GM19351 (cell line): Measurements from ENCODE around the gene CEACAM4.
A peak's percentile ranks its signal among the peaks of the same experiment; 100 is the strongest.

Experiments used
- ATAC-seq: cut with Tn5 transposase; IDR thresholded peaks from one replicate; pipeline ENCODE4 v1.9.1; 2021; ENCODE audit warnings: mild to moderate bottlenecking, moderate library complexity; ENCODE audit not compliant: unreplicated experiment

Gene CEACAM4

DNA sequence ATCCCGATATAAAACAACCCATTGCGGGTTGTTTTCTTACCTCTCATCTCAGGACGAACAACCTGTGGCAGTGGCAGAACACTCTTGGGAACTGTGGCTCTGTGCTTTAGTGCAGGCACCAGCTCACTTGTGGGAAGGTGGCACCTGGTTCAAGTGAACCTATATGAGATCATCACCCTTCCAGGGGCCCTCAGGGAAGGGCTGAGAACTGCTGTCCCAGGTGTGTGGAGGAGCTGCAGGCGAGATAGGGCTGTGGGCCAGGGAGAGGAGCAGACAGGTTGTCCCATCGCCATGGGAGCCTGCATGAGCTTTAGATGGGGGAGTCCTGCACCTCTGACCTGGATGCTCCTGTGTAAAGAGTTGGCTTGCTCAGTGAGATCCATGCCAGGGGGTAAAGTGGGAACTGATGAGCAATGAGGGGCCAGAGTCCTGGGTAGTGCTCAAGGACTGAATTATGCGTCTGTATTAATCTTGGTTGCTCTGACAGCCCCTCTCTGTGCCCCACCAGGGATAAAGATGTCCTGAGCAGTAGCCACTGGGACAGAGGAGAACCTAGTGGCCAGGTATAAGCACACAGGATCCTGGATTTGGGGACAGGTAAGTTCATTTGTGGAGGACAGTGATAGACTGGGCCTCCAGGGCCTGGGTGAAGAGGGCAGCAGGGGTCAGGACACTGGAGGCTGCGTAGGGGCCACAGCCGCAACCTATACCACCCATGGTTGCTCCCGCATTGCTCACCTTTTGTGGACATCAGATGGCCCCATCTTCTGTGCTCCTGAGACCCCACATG lies 8.7 kb downstream of the CEACAM4 start:
- no peak for ATAC-seq

DNA sequence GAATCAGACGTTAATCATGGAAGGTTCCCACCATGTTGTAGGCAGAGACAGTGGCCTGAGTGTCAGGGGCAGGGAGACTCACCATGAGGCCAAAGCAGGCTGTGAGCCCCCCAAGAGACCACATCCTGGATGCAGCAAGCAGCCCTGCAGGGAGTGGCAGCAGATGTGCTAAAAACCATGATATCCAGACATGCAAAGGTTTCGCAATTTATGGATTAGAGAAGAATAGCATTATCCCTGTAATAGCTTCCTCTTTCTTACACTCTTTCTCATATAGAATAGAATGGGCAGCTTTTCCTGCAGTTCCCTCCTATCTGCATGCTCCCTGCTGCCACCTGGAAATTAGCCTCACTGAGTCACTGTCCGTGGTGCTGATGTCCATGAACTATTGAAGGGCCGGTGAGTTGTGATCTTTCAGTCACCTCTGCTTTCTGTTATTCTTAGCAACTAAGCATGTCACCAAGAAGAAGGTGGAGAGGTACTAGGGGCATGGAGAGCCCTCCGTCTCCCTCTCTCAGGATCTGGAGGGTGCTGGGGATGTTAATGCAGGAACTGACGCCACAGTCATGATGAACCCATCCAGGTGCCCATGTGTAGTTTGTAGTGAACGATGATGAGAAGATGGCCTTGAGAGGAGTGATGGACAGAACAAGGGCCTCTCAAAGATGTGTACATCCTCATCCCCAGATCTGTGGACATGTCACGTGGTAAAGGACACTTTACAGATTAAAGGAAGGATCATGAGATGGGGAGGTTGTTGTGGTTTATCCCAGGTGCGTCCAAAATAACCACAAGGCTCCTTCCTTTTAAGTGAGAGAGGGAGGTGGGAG lies 9.9 kb downstream of the CEACAM4 start:
- no peak for ATAC-seq

DNA sequence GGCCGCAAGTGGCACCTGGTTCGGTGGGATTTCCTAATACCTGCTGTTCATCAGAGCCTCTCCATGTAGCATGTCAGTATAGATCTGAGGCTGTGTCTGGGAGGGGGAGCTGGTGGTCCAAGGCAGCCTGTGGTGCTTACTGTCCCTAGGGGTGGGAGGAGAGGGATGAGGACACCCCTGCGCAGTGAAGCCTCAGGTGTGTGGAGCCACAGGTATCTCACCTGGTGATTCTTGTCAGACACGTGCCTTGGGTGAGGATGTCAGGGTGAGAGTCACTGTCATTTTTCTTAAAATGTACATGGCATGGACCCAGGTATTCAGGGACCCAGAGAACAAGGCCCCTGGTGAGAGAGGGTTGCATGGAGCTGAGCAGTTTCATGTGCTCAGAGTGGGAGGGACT lies 11.7 kb downstream of the CEACAM4 start:
- ATAC-seq, result no peak

DNA sequence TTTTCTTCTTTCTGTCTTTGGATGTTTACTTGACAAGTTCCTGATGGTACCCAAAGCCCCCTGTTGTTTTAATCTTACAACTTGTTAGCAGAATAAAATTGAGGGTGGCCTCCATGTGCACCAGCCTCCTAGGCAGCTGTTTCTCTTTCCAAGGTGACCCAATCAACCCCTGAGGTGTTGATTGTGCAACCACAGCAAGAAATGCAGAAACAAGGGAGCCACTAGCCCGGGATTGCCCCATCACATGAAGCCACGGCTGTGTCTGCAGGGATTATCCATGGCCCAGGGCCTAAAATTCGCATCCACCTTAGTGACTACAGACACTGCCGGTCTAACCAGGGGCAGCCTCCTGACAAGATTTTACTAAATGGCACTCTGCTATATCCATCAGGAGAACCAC lies 14.4 kb downstream of the CEACAM4 start:
- no peak for ATAC-seq

DNA sequence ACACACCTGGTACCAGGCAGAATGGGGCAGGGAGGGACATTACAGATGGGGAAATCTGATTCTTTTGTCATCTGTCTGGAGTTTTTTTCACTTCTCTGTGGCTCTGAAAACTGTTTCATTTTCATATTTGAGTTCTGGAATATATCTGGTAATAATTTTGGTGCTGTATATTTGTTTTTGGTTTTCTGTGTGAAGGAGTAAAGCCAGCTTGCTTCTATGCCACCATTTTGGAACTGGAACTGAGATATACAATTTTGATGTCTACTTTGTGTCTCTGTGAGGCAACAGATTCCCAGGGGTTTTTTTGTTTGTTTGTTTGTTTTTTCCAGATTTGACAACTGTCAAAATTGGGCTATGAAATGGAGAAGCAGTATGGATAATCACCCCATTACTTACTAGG lies 16.1 kb downstream of the CEACAM4 start:
- no peak for ATAC-seq

DNA sequence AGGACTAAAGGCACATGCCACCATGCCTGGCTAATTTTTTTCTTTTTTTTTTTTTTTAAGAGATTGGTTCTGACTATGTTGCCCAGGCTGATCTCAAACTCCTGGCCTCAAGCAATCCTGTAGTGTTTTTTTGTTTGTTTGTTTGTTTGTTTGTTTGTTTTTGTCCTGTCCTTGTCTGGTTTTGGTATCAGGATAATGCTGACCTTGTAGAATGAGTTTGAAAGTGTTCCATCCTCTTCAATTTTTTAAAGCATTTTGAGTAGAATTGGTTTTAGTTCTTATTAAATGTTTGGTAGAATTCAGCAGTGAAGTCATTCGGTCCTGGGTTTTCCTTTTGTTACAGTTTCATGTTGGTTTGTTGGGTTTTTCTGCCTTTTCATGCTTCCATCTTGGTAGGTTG lies 19.2 kb downstream of the CEACAM4 start:
- no peak for ATAC-seq

DNA sequence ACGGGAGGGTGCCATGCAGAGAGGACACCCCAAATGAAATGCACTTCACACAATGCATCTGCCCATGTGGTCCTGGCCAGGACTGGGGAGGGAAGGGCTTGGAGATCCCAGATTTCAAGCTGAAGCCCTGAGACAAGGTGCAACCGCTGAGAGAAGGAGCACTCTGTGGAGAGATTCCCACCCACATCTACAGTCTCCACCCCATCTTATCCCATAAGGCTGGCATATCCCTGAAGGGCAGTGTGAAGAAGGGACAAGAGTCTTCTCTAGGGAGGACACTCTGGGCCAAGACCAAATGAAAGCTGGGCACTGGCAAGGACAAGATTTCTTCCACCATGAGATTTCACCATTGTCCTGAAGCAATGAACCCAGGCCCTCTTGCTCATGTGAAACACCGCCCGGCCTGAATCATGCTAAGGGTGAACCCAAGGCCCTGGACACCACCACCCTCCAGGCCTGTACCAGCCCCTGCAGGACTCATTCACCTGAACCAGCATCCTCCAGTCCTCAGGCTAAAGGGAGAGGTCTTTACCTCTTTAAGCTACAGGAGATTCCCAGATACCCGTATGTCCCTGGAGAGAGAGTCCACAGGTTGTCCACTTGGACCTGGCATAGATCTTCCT lies 20.5 kb downstream of the CEACAM4 start:
- ATAC-seq, result no peak

DNA sequence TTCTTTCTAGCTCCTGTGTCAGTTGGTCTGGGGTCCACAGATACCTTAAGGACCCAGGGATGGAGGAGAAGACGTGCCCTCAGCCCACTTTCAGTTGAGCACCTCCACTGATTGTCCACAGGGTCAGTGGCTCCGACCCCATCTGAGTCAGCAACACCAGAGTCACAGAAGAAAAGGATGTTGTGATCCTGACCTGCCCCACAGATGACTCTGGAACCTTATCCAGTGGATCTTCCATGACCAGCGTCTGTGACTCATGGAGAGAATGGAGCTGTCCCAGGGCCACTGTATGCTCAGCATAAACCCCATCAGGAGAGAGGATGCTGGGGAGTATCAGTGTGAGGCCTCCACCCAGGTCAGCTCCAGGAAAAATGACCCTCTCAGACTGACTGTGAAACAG lies 22.0 kb downstream of the CEACAM4 start:
- ATAC-seq, result no peak

DNA sequence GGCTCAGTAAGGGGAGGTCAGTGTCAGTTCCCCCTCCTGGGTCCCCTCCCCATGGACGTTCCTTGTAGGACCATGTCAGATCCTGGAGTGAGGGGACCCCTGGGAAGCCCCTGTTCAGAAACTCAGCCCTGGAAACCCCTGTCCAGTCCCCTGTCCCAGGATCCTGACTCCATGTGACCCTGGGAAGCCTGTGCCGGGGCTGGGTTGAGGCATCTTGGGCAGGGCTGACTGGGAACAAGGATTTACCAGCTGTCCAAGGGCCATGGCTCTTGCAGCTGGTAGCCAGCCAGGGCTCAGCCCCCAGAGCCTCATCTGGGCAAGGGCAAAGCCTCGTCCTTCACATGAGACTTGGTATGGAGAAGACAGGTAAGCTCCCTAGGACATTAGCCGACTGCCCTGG lies 25.1 kb downstream of the CEACAM4 start:
- no peak for ATAC-seq

DNA sequence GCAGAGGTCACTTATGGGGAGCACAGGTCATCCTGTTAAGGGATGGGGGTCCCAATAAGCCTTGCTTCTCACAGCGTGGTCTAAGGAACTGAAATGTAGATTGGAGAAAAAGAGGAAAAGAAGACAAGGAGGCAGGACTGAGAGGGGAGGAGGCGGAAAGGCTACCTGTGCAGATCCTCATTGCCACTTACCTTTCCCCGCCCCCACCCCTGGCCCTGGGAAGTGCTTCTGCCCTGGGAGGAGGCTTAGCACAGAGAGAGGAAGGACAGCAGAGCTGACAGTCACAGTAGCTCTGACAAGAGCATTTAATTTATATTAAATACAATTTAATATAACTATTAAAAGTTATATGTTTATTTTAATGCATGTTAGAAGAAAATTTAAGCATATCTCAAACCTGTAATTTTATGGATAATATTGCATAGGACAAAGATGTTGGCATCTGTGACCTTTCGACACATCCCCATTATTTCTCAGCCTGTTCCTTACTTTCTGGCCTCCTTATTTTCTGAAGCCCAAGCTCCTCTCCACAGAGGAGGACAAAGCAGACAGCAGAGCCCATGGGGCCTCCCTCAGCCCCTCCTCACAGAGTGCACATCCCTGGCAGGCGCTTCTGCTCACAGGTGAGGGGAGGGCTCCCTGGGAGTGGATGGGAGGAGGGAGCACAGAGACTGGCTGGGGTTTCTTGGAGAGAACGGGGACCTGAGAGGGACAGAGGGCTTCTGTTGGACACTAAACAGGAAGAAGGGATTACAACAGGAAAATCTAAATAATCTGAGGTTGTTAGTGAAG lies 27.5 kb downstream of the CEACAM4 start:
- ATAC-seq, result no peak

DNA sequence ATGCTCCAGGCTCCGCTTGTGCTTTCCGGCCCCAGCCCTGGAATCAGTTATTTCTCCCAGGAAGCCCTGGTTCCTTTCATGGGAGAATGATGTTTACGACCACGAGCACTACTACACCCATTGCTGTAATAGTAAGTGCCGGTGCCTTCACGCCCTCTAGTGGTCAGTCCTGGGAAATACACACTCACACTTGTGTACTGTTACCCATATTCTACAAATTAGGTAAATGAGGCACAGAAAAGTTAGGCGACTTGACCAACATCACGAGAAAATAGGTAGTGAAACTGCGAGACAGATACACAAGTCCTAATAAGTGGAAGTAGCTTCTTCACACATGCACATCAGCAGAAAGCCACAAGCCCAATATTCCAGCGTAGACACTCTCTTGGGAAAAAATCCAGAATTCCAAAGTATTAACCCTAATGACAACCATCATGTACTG lies 29.3 kb downstream of the CEACAM4 start:
- peak; percentile 59 for ATAC-seq

DNA sequence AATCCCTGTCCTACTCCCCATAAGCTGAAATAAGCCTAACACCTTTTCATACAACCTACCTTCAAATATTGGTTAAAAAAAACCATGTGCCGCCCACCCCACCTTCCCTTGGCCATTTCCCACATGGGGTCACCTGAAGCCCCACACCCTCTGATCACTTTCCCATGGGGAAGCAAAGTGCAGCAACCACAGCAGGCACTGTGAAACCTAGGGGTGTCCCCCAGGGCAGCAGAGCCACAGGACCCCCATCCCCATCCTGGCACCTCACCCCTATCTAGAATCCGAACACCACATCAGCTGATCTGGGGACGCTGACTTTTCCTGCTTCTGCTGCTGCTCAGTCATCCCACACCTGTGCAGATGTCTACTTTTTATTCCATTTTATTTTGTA lies 31.0 kb downstream of the CEACAM4 start:
- ATAC-seq, result no peak

DNA sequence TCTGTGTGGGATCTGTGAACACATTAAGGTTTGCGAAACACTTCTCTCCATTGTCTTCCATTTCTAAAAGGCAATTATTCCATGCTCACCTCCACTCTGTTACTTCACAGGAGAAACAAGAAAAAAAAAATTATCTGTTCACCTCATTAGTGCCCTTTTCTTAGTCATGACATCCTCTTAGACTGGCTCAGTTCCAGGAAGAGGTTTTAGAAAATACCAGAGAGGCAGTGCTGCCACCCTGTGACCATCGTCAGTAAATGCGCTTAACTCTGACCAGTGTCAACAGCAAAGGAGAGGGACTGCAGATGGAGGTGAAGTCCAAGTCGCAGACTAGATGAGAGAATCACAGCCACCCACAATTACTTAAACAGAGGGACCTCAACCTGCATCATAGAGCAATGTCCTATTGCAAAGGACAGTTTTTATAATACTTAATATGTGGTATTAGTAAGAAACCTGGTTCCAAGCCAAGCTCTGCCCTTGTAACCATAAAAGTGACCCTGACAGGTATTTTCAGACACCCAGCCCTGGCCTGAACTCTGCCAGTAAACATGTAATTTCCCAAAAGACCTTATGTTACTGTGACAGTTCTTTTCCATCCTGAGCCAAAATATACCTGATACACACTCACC lies 31.5 kb downstream of the CEACAM4 start:
- no peak for ATAC-seq

DNA sequence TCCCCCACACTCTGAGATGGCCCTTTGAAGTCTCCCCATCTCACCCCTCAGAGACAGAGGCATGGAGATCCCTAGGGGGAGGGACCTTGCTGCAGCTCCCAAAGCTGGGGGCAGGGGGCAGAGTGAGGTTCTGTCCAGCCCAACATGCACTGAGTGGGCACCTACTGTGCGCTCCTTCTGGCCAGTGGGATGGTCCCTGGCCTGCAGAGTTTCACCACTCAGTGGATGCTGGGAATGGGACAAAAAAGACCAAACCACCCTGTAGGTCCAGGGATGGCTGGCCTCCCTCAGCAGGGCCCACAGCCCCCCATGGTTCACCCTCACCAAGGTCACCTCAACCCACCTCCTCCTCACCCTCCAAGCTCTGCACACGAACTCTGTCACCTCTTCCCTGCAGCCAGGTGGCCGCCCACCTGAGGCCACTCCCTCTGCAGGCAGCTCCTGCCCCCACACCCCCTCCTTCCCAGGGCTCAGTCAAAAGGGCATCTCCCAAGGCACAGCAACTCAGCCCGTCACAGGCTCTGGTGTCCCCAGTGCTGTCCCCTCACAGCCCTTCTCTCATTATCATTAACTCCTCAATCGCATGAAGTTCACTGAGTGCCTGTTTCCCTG lies 34.8 kb downstream of the CEACAM4 start:
- ATAC-seq, result no peak

DNA sequence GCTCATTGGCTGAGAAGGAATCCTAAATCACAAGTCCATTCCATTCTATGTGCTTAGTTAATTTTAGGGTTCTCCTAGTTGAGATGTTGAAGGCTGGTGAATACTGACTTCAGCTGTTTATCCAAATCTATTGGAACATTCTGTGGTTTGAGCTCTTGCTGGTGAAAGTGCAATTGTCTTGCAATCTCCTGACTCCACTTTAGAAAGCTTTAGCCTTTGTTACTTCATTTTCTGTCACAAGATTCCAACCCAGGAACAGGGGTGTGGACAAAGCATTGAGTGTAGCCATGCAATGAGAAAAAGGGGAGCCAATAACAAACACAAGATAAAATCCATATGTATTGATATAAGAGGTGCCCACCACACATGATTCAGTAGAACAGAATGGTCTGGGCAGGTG lies 35.9 kb downstream of the CEACAM4 start:
- ATAC-seq, result no peak

DNA sequence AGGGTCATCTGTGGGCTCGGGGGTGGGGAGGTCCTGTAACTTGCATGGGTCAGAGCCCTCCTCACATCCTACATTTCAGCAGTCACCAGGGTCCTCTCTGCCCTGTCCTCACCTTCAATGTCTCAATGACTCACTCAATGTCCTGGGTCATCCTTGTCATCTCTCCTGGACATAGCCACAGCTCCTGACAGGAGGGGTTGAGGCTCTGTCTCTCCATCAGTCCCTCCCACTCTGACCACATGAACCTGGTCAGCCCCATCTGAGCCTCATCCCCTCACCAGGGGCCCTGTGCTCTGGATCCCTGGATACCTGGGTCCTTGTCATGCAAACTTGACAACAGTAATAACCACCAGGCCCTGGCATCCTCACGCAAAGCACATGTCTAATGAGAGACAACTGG lies 37.5 kb downstream of the CEACAM4 start:
- ATAC-seq, result no peak

DNA sequence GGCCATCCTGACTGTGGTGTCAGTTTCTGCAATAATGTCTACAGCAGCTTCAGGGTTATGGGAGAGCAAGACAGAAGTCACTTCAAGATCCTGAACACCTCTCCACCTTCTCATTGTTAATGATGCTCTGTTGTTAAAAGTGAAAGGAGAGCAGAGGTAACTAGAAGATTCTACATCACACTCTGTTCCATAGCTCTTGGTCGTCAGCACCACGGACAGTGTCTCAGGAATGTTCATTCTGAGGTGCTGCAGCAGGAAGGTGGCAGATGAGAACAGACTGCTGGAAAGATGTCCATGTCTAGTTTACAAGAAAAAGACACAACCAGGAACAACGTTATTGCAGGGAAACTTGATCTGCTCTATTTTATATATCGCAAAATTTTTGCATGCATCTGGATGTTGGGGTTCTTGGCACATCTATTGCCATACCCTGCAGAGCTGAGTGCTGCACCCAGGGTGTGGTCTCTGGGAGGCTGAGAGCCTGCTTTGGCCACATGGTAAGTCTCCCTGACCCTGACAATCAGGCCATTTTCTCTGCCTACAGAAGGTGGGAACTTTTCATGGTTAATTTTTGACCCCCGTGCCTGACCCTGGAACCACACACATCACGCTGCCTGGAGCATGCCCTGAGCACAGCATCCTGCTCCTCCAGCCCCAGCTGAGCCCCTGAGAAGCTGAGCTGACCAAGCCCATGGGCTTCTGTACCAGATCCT lies 38.2 kb downstream of the CEACAM4 start:
- ATAC-seq, result no peak

DNA sequence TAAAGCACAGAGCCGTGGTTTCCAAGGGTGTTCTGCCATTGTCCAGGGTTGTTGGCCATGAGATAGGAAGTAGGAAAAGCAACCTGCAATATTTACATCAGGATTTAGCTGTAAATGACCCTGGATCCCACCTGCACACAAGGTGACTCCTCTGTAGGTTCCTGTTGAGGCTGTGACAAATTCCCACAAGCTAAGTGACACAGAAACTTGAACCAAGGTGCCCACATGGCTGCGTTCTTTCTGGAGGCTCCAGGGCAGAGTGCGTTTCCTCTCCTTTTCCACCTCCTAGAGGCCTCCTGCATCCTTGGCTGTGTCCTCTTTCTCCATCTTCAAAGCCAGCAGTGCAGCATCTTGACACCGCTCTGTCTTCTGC lies 39.0 kb downstream of the CEACAM4 start:
- no peak for ATAC-seq

DNA sequence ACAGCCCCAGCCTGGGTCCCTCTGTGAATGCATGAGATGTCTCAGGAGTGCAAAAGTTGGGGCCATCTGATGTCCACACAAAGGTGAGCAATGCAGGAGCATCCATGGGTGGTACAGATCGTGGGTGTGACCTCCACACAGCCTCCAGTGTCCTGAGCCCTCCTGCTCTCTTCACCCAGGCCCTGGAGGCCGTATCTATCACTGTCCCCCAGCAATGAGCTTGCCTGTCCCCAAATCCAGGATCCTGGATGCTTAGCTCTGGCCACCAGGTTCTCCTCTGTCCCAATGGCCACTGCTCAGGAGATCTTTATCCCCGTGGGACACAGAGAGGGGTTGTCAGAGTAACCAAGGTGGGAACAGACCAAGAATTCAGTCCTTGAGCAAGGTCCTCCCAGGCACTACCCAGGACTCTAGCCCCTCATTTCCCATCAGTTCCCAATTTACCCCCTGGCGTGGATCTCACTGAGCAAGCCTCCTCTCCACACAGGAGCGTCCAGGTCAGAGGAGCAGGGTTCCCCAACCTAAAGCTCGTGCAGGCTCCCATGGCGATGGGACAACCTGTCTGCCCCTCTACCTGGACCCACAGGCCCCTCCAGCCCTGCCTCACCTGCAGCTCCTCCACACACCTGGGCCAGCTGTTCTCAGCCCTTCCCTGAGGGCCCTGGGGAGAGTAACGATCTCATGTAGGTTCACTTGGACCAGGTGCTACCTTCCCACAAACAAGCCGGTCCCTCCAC lies 39.6 kb downstream of the CEACAM4 start:
- ATAC-seq, result no peak
